GM21529 (cell line): ENCODE results near the gene NFASC.

Experiments used
- ATAC-seq: cut with Tn5 transposase; IDR thresholded peaks from one replicate; pipeline ENCODE4 v1.9.1; 2021; ENCODE audit not compliant: unreplicated experiment

NFASC gene

GRCh38 chr1:205032508-205032907, 161.8 kb downstream of the NFASC start:
- ATAC-seq, result no peak

GRCh38 chr1:205037539-205037938, 166.9 kb downstream of the NFASC start:
- ATAC-seq, result no peak

GRCh38 chr1:205038132-205038786, 167.6 kb downstream of the NFASC start:
- no peak for ATAC-seq

- no peak for ATAC-seq
Observed at GRCh38 chr1:205041001-205041715, 170.5 kb downstream of the NFASC start.

GRCh38 chr1:205041998-205042910, 171.6 kb downstream of the NFASC start:
- no peak for ATAC-seq

- ATAC-seq, result no peak
Observed at GRCh38 chr1:205042911-205043806, 172.5 kb downstream of the NFASC start, which contains the start of gene CNTN2. Gene CNTN2, plus strand, starts transcription at chr1:205043212. Its CDS starts 9,974 bp downstream, at chr1:205053186.

GRCh38 chr1:205043866-205044265, 173.2 kb downstream of the NFASC start:
- ATAC-seq, result no peak

GRCh38 chr1:205044741-205045140, 174.1 kb downstream of the NFASC start:
- ATAC-seq, result no peak

GRCh38 chr1:205045146-205045545, 174.5 kb downstream of the NFASC start:
- no peak for ATAC-seq

- no peak for ATAC-seq
Observed at GRCh38 chr1:205046870-205047269, 176.2 kb downstream of the NFASC start.

- ATAC-seq, result no peak
Observed at GRCh38 chr1:205047764-205048231, 177.1 kb downstream of the NFASC start.

- no peak for ATAC-seq
Observed at GRCh38 chr1:205048382-205048781, 177.7 kb downstream of the NFASC start.

- ATAC-seq, result no peak
Observed at GRCh38 chr1:205049479-205049878, 178.8 kb downstream of the NFASC start.

GRCh38 chr1:205052690-205053089, 182.0 kb downstream of the NFASC start:
- ATAC-seq, result no peak

GRCh38 chr1:205053296-205053695, 182.6 kb downstream of the NFASC start:
- ATAC-seq, result no peak

GRCh38 chr1:205054013-205054412, 183.4 kb downstream of the NFASC start:
- ATAC-seq, result no peak

GRCh38 chr1:205056188-205056611, 185.5 kb downstream of the NFASC start:
- no peak for ATAC-seq

- no peak for ATAC-seq
Observed at GRCh38 chr1:205056956-205057568, 186.4 kb downstream of the NFASC start.

- ATAC-seq, result no peak
Observed at GRCh38 chr1:205057808-205058575, 187.3 kb downstream of the NFASC start.
